GM21723 (cell line): ENCODE results near the gene CFAP92.
A peak's percentile ranks its signal among the peaks of the same experiment; 100 is the strongest.

ENCODE experiments used
- ATAC-seq: cut with Tn5 transposase; IDR thresholded peaks from one replicate; pipeline ENCODE4 v1.9.1; 2021; ENCODE audit warnings: mild to moderate bottlenecking, moderate library complexity; ENCODE audit not compliant: unreplicated experiment

CFAP92 gene

DNA sequence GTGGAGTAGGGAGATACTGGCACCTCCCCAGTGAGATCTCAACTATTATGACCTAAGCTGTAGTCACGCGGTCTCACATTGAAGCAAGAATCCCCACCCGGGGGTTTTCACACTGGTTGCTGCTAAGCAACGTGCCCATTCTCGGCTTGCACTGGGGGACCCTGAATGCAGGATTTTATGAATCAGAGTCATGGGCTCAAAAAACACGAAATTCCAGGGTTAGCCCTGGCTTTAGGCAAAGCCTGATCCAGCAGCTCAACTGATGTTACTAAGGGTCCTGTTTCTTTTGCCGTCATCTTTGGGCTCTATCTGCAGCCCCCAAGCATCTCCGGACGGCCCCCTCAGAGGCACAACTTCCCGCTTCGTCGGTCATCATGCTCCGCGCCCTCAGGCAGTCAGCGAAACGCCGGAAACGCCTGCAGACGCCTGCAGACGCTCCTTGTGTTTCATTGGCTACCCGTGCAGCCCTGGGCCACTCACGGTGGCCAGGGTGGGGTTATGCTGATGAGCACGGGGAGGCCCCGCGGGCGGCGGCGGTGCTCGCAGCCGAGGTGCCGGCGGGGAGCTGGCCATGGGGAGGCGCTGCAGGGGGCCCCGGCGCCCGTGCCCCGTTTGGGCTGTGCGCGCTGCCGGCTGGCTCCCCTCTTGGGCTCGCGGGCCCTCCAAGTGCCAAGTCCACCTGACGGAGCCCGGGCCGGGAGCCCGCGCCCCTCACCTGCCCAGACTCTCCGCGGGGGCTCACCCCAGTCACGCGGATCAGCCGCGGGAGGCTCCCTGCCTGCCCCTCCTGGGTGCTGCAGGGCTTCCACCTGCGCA lies 33.1 kb upstream of the CFAP92 start:
- ATAC-seq: peak; percentile 99

DNA sequence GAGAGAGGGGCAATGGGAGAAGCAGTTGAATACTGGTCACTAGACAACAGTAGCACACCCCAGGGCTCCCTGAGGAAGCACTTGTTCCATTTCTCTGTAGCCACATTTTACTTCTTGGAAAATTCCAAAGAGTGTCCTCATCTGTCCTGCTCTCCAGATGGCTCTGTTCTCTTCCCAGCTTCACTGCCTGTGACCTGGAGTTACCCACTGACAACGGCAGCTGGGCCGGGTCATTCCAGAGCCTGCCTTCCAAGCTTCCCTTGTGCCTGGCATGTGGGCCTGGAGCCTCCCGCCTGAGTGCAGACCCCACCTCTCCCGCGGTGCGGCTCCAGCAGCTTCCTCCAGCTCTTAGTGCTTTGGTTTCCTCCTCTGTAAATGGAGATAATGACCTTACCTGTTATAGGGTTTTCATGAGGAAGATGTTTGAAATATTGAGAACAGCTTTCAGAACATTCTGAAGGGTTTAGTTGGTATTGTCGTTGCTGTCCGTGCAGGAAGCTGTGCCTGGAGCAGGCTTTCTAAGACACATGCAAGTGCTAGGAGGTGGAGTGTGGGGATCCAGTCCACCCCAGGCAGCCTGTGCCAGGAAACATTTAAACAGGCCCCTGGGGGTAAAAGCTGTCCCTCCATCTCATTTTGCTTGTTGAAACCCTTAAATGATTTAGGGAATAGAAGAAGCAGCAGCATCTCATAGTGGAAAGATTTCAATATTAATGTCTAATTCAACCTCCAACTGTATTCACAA lies 32.0 kb upstream of the CFAP92 start:
- no peak for ATAC-seq

DNA sequence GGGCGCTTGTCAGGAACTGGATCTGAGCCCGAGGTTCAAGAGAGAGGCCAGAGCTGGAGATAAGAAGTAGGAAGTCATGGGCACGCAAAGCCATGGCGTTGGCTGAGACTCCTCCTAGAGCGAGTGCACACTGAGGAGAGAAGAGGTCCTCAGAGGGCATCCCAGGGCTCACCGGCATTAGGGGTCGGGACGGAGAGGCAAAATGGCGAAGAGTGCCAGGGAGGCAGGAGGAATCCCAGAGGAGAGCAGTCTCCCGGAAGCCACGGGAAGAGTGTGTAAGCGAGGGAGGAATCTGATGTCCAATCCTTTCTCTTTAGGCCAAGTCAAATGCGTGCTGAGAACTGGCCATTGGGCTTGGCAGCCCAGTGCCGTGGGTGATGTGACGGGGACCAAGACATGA lies 31.2 kb upstream of the CFAP92 start:
- ATAC-seq: no peak

DNA sequence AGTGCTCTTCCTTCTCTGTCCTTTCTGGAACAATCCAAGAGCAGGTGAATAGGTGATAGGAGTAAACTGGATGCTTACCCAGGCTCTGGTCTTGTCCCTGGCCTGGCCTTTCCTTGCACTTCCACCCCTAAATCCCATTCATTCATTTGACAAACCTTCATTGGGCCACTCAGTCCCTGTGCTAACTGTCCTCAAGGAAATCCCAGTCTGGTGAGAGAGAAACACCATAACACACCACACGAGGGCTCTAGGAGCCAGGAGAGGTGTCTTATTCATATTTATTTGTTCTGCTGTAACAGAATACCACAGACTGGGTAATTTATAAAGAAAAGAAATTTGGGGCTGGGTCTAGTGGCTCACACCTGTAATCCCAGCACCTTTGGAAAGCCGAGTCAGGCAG lies 30.0 kb upstream of the CFAP92 start:
- no peak for ATAC-seq

DNA sequence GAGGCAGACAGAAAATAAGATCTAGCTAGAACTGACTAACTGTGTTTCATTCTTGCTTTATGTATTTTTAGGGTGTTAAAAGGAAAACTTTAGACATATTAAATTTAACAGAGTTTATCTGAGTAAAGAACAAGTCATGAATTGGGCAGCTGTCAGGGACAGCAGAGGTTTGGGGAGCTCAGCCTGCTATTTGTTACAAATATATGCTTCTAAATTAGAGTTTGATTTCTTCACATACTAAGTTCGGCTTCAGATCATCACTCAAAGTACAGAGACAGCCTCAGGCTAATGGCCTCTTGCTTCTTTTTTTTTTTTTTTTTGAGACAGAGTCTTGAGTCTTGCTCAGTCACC lies 29.1 kb upstream of the CFAP92 start:
- ATAC-seq: no peak

DNA sequence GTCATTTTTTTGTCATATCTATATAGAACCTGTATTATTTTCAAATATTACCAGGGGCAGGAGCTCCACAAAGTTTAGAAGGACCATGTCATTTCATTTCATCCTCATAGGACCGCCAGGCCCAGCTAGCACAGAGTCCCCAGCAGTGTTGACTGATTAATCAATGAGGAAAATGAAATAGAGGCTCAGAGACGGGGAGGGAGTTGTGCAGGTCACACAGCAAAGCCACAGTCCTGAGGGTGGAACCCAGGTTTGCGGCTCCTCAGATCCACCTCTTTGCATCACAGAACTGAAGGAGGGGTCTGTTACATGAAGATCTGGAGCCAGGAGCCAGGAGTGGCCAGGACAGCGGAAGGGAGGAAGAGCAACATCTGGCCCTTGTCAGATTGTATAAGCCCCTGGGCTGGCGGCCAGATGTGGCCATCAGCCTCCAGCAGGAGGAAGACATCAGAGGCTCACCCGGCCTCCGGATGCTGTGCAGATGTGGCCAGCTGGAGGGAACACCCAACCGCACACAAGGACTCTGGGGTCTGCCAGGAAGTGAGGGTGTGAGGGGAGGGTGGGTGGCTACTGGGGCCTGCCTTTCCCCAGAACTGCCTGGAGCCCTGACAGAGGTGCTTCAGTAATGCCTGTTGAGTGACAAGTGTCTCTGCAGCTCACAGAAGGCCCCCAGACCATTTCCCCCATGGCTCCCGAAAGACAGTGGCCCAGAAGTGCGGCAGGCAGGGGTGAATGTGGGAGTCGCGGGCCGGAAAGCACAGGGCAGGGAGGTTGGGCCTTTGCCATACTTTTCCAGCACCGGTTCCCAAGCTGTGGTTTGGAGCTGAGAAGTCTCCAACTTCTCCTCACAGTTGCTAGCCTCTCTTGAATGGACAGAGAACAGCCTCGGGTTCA lies 28.5 kb upstream of the CFAP92 start:
- ATAC-seq: no peak

DNA sequence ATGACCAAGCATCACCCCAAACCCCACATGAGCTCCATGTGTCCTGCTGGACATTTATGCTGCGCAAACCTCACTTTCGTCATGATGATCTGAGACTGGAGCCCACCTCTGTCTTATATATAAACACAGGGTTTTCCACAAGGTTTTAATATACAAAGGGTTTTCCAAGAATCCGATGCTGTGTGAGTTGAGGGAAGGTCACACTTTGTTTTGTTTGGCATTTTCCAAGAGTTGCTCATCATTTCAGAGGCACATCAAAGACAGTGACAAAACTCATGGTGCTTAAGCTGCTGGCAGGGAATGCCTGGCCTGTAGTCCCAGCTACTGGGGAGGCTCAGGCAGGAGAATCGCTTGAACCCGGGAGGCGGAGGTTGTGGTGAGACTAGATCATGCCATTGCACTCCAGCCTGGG lies 27.3 kb upstream of the CFAP92 start:
- no peak for ATAC-seq

DNA sequence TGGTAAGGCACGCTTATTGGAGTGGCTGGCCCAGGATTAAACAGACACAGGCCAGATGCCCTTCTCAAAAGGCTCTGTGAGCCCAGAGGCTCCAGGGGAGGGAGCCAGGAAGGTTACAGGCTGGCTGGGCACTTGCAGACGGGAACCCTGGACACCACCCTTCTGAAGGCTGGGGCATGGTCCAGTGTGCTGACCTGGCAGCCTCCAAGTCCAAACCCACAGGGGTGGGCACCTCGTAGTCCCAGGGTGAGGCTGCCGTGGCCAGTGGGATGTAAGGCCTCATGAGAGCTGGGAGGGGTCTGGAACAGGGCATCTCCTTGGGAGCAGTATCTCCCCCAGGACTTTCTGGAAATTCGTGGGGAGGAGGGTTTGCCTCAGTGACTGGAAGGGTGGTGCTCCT lies 26.8 kb upstream of the CFAP92 start:
- no peak for ATAC-seq

DNA sequence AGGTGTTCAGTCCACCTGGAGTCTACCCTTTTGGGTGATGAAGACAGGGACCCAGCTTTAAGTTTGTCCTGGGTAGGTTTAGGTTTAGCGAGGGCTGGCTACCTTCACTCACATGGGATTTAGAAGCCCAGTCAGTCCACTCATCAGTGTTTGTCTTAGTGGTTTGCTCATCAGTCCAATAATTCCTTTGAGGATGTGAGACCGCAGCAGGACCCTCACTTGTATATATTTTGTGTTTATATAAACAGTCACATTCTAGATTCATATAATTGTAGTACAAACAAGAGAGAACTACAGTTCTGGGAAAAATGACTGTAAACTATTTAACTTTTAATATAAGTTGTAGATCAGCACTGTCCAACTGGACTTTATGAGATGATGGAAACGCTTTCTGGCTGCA lies 25.4 kb upstream of the CFAP92 start:
- no peak for ATAC-seq

DNA sequence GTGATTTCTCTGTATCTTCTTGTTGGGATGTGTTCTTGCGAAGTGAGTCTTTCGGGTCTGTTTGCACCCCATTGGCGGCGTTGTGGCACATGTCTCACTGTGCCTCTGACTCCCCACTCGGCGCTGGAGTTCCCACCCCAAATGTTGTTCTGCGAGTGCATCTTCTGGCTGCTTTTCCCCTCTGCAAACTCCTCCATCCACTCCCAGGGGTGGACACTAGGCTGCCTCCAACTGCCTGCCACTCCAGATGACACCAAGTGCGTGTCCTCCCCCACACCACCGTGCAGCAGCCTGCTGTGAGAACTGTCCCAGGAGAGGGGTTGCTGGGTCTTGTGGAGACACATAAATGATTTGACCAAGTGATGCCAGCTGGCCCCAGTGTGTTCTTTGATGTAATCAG lies 24.9 kb upstream of the CFAP92 start:
- no peak for ATAC-seq

DNA sequence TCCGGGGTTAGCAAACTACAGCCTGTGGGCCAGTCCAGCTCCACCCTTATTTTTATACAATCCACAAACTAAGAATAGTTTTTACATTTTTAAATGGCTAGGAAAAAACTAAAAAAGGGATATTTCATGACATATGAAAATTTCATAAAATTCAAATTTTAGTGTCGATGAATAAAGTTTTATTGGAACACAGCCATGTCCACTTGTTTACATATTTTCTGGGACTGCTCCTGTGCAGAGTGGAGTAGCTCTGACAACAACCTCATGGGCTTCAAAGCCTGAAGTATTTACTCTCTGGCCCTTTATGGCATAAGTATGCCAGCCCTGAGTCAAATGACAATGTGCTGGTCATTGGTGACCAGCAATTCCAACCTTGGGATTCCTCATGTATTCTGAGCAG lies 24.4 kb upstream of the CFAP92 start:
- ATAC-seq: no peak

DNA sequence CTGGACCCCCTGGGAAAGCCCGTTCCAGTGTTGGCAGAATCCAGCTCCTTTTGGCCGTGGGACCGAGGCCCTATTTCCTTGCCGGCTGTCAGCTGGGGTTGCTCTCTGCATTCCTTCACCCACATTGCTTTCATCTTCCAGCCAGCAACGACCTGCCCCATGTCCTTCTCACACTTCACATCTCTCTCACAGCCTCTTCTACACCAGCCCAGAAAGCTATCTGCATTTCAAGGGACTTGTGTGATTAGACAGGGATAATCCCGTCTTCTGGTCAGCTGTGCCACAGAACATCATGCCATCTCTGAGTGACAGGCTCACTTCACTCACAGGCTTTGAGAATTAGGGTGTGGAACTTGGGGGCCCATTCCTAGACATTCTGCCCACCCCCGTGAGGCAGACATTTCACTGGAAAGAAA lies 23.6 kb upstream of the CFAP92 start:
- ATAC-seq: peak; percentile 2

DNA sequence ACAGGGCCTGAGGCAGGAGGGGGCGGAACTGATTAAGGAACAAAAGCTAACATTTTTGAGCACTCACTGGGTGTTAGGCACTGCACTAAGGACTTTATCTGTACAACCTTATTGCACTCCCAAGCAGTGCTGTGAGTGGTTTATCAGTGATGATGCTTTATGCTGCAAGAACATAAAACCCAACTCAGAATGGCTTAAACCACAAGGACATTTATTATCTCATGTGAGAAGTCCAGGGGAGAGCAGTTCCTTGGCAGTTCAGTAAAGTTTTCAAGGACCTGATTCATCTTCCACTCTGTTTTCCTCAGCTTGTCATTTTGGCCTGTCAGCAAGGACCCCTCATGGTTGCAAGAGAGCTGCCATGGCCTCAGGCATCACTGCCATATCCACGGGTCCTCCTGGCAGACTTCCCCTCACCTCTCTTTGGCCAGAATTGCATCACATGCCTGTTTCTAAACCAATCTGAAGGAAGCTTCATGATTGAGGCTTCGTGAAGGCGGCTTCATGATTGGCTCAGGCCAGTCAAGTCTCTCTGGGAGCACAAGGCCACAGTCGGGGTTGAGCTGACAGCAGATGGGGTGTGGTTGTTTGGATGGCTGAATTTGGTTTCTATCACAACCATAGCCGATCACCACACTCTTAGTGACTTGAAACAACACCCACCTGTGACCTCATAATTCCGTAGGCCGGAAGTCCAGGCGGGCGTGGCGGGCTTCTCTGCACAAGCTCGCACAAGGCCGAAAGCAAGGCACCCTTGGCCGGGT lies 23.0 kb upstream of the CFAP92 start:
- ATAC-seq: peak; percentile 78

DNA sequence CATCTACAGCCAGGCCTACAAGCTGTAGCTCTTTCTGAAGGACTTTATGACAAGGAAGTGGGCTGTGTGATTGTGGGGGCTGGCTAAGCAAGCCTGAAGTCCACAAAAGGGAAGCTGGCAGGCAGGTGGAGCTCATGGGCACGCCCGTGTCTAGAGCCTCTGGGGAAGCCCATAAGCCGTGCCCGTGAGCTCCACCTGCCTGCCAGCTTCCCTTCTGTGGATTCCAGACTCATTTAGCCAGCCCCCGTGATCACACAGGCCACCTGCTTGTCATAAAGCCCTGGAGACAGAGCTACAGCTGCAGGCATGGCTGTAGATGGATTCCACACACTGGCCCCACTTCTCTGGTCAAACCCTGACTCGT lies 22.5 kb upstream of the CFAP92 start:
- no peak for ATAC-seq

DNA sequence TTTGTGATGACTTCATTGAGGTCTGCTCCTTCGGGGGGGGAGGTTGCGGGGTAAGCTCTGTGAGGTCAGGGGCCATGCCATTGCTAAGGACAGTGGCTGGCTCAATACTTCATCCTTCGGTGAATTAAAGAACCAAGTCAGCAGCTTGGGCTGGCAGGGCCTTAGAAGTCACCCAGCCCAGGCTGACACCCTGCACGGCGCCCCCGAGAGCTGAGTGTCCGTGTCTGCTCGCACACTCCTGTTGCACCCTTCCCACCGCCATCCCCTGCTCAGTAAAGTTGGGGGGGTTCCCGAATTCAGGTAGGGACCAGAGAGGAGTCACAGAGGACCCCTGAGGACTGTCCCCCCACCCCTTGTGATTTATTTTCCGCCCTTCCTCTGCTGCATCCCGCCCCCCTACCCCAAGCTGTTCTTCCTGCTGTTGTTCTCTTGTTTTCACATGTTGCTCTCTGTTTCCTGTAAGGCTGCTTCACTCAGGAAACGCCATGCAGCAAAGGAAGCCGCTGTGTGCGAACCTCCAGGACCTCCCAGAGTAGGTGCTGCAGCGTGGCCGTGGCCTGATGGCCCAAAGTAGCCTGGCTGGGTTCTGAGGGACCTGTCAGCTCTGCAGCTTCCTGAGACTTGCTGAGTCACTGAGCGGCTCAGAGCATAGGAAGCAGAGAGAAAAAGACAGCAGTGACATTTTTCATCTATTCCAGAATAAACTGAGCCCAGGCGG lies 21.7 kb upstream of the CFAP92 start:
- no peak for ATAC-seq

DNA sequence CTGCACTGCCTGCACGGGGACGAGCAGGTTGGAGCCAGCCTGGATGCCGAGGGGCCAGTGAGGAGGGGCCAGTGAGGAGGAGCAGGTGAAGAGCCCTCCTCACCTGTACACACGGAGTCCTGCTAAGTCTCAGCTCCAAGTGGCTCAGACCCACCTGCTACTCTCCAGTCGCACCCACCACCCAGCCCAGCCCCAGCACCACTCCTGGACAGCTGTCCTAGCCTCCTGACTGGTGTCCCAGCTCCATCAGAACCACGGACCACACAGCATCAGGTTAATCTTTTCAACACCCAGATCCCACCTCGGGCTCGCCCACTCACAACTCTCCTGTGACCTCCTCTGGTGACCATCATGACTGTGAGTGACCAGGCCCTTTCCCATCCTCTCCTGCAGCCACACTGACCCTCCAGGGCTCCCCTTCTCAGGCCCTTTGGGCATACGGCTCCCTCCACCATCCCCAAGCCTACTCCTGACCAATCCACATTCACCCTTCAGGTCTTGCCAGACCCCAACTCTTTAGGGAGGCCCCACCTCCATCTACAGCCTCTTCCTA lies 21.0 kb upstream of the CFAP92 start:
- ATAC-seq: no peak

DNA sequence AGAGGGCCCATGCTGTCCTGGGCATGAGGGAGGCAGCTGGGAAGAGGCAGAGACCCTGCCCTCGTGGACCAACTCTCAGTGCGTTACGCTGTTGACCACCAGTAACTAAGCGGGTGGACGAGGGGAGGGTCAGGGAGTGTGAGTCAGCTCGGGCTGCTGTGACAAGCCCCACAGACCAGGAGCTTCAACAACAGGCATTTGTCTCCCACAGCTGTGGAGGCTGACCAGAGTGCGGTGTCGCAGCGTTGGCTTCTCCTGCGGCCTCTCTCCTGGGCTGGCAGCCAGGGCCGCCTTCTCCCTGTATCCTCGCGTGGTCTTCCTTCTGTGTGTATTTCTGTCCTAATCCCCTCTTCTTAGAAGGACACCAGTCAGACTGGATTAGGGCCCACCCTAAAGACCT lies 20.3 kb upstream of the CFAP92 start:
- no peak for ATAC-seq

DNA sequence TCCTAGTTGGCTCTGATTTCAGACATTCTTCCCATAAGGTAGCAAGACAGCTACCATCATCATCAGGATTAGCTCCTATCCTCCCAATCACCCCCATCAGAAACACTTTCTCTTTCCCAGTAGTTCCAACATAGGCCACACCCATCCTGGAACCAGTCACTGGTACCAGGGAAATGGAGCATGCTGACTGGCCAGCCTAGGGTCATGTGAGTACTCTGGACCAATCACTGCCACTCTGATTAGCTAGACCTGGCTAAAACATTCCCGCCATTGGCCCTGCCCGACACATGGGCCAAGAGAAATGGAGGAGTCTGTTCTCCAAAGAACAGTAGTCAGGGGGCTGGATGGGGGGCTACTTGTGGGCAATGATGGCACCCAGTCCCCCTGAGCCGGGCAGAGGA lies 19.6 kb upstream of the CFAP92 start:
- no peak for ATAC-seq

DNA sequence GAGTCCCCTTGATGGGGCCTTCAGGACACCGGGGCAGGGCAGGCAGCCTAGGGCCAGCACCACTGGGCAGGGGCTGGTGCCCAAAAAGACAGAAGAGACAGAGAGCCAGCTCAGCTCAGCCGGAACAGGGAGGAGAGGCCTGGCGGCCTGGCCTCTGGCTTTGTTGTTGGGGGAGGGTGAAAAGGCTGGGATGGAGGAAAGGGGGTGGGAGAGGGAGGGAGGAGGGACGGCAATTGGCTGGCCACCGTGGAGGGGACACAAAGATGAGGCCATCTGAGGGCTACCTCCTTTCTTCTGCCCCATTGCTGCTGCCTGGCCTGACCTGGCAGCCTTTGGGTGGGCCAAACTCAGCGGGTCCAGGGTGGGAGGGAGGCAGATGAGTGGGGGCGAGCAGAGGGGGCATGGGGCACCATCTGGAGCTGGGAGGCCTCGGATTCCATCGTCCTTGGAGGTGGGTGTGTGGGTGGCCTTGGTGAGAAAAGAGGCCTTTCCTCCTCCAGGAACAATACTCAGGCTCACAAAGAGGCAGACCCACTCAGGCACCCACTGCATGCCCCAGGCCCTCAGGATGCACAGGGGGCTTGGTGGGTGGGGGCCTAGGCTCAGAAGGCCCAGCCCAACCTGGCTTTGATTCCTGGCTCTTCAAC lies 16.6 kb upstream of the CFAP92 start:
- no peak for ATAC-seq
